GM12878 (cell line): ENCODE measurements around the gene STARD10. TPM values are rescaled to one million over a fixed set of nuclear protein-coding genes. Genes with fewer than 3 reads are reported as not detected.
"Not testable (repeated sequence)": the region's sequence is repeated elsewhere in the genome, so short reads cannot be mapped to it uniquely, and the experiment has no call there.

Source experiments
- ATAC-seq: fragments of 200-7000 bp; cut with Tn5 transposase; 3 replicates; pipeline ENCODE4 v1.9.1; 2020; ENCODE audit warnings: mild to moderate bottlenecking, moderate library complexity
- BruUV-seq: library from RNA; stranded (reverse); fragments of 400-500 nt; replicated peaks from 2 replicates; lab custom pipeline; 2021; lab: Mats Ljungman, UMichigan
- CTCF ChIA-PET: fragments of 300-600 bp; sonication (Branson Sonifier 250); formaldehyde crosslinking; extraction: SDS; loops from one replicate; lab custom pipeline; 2021; ENCODE audit warnings: inconsistent platforms; lab: Yijun Ruan, JAX
- POLR2A ChIA-PET: fragments of 350-600 bp; formaldehyde crosslinking; extraction: SDS; loops from one replicate; lab custom pipeline; 2021; ENCODE audit warnings: inconsistent platforms; lab: Charles Lee
- RAD21 ChIA-PET: fragments of 300-600 bp; sonication (Branson Sonifier 250); formaldehyde crosslinking; loops from one replicate; lab custom pipeline; 2023; ENCODE audit warnings: antibody characterized with exemption; ENCODE audit not compliant: unreplicated experiment; lab: Charles Lee
- SMC1A ChIA-PET: fragments of 300-600 bp; sonication (Branson Sonifier 250); formaldehyde crosslinking; loops from one replicate; lab custom pipeline; 2023; ENCODE audit not compliant: unreplicated experiment, uncharacterized antibody; lab: Charles Lee
- DNase-seq: peaks from one replicate; pipeline ENCODE4 v3.0.0-alpha.2; 2011; ENCODE audit warnings: low read depth, low spot score
- FAIRE-seq: peaks from 3 replicates; lab custom pipeline; 2011; peaks lifted over from hg19 to GRCh38; lab: Jason Lieb, UNC
- H2AFZ ChIP-seq: 2 replicates; pipeline ENCODE4 v1.6.0; 2011; ENCODE audit warnings: low read depth, low read length, control low read depth; ENCODE audit not compliant: control insufficient read depth
- H3K27ac ChIP-seq: 2 replicates; pipeline ENCODE4 v1.5.1; 2011; ENCODE audit warnings: control low read depth; ENCODE audit not compliant: control insufficient read depth, insufficient read depth
- H3K27me3 ChIP-seq, 2 experiments: replicated peaks in 1 of 2; 2 replicates each; pipeline versions ENCODE4 v1.6.0 to v1.6.1; 2011; ENCODE audit warnings: low read length in 1 of 2; ENCODE audit not compliant: control insufficient read depth in 2 of 2, insufficient read depth in 2 of 2
- H3K36me3 ChIP-seq, 2 experiments: 2 replicates each; pipeline ENCODE4 v1.5.1; 2011; ENCODE audit warnings: low read length in 1 of 2; ENCODE audit not compliant: control insufficient read depth in 2 of 2, insufficient read depth in 2 of 2
- H3K4me1 ChIP-seq: 2 replicates; pipeline ENCODE4 v1.6.1; 2011; ENCODE audit warnings: mild to moderate bottlenecking, low read length, moderate library complexity, mixed read lengths; ENCODE audit not compliant: control insufficient read depth, insufficient read depth
- H3K4me2 ChIP-seq: 2 replicates; pipeline ENCODE4 v1.6.0; 2011; ENCODE audit warnings: control low read depth; ENCODE audit not compliant: control insufficient read depth, insufficient read depth
- H3K4me3 ChIP-seq: fragments of 200-600 bp; sonication (generic); 2 replicates; pipeline ENCODE4 v1.5.1; 2016
- H3K79me2 ChIP-seq: 2 replicates; pipeline ENCODE4 v1.6.0; 2011; ENCODE audit warnings: low read length; ENCODE audit not compliant: control insufficient read depth, insufficient read depth
- H3K9ac ChIP-seq: 2 replicates; pipeline ENCODE4 v1.8.0; 2011; ENCODE audit warnings: low read length, control low read depth, mixed read lengths; ENCODE audit not compliant: control insufficient read depth, insufficient read depth
- H3K9me3 ChIP-seq: replicated peaks from 3 replicates; pipeline ENCODE4 v1.5.1; 2011; ENCODE audit warnings: mild to moderate bottlenecking, low read length; ENCODE audit not compliant: control insufficient read depth, insufficient read depth
- H4K20me1 ChIP-seq: 2 replicates; pipeline ENCODE4 v1.6.0; 2011; ENCODE audit not compliant: control insufficient read depth, insufficient read depth
- STAT1 ChIP-seq: fragments of 450-650 bp; conservative IDR thresholded peaks from 2 replicates; pipeline ENCODE4 v1.6.1; 2014; ENCODE audit warnings: antibody characterized with exemption, mild to moderate bottlenecking
- TBL1XR1 ChIP-seq: IDR thresholded peaks from 2 replicates; pipeline ENCODE4 v1.6.1; 2012; ENCODE audit warnings: low read depth, low read length, improper control_type of control experiment
- WGBS: methylation state at CpG from one replicate; pipeline ENCODE4 v1.1.6; 2016; ENCODE audit warnings: low lambda C conversion rate; ENCODE audit not compliant: insufficient replicate concordance, insufficient coverage; ENCODE audit errors: missing lambda C conversion rate; 5-methylcytosine and 5-hydroxymethylcytosine counted together
- in situ Hi-C: fragments of 300-500 bp; cut with MboI; formaldehyde crosslinking; loops from 9 replicates; pipeline ENCODE4 v1.14.3; 2018; ENCODE audit warnings: mixed read lengths
- intact Hi-C: fragments of 100-400 bp; cut with micrococcal nuclease; formaldehyde crosslinking; loops from one replicate; pipeline ENCODE4 v1.14.2; 2022; ENCODE audit not compliant: unreplicated experiment
- polyA plus RNA-seq, 11 experiments: library from polyadenylated mRNA; depleted of rRNA in 4 of 11; unstranded in 6 of 11; stranded (reverse) in 5 of 11; fragments of >200 nt; fragmentation: Nextera tagmentation in 4 of 11; fragmentation: Illumina TruSeq in 1 of 11; extraction: Ambion mirVana in 4 of 11; extraction: Trizol in 1 of 11; gene quantifications; 1 replicate in 1 of 11; 2 replicates in 10 of 11; pipeline versions ENCODE4 v1.2.1 to v1.2.3, GENCODE V29; 2011 to 2016; ENCODE audit warnings: inconsistent platforms in 2 of 11, missing spikeins in 2 of 11, low read depth in 1 of 11
- total RNA-seq, 4 experiments: library from RNA; depleted of rRNA in 3 of 4; stranded (reverse); fragments of >200 nt in 3 of 4; fragmentation: Illumina TruSeq in 1 of 4; extraction: Trizol in 1 of 4; gene quantifications; 2 replicates each; pipeline versions ENCODE4 v1.2.1 to v1.2.3, GENCODE V29; 2013 to 2021

Gene STARD10
- total and polyA plus RNA-seq, 10 of the 15 experiments (the other 5 are each of a cell fraction or from before 2014, with no cell fraction given): 0.15 to 43.2 (median 23.1) TPM

GRCh38 chr11:72807021-72807693 is 13.3 kb upstream of the STARD10 start:
- H3K36me3 ChIP-seq: peaks cover 0 to 2% of the 10 kb centered on the region in 2 experiments; a peak in 1 of 4 replicates
- H3K4me2 ChIP-seq: no peak overlapping the region
- peaks cover 13% of the 10 kb centered on the region for H3K79me2 ChIP-seq
- H3K9me3 ChIP-seq: no peaks in the 10 kb centered on the region
- TF ChIP-seq TBL1XR1: no peak
- no peak for TF ChIP-seq STAT1
- no TSS peak for BruUV-seq
- in situ Hi-C loops: no loop called here
- H3K4me3 ChIP-seq: no peak overlapping the region
- POLR2A ChIA-PET: interaction anchor here (0.6 to 1.4 kb wide), 5 partner anchors 9 to 379 kb away, joined by 3 to 4 read pairs (median 3); no protein-coding TSS in a partner anchor
- DNase-seq (no peak), FAIRE-seq (no peak), ATAC-seq (no peak)
- H3K27me3 ChIP-seq: no peaks in the 10 kb centered on the region
- RAD21 ChIA-PET: interaction anchor here (0.6 to 1.5 kb wide), 6 partner anchors 9 to 481 kb away, joined by 4 to 5 read pairs (median 4); partner anchors contain the start of gene STARD10
- H3K27ac ChIP-seq: no peak overlapping the region
- SMC1A ChIA-PET: interaction anchor here (1.0 to 1.5 kb wide), 3 partner anchors 9 to 70 kb away, joined by 3 to 5 read pairs (median 5); partner anchors contain the start of gene STARD10
- CTCF ChIA-PET: interaction anchor here (0.7 to 1.4 kb wide), 6 partner anchors 12 to 132 kb away, joined by 3 to 7 read pairs (median 3); partner anchors contain the start of gene STARD10
- no peaks in the 10 kb centered on the region for H4K20me1 ChIP-seq
- WGBS: 97% methylated on average over 5 of the region's 5 CpGs
- intact Hi-C loops: no loop called here
- H2AFZ ChIP-seq: no peak overlapping the region
- peaks cover 9% of the 10 kb centered on the region for H3K4me1 ChIP-seq
- H3K9ac ChIP-seq: no peak overlapping the region

- BruUV-seq, H4K20me1 ChIP-seq, H3K4me1 ChIP-seq, H3K9ac ChIP-seq, H2AFZ ChIP-seq, POLR2A ChIA-PET, H3K27ac ChIP-seq, H3K36me3 ChIP-seq, FAIRE-seq, H3K79me2 ChIP-seq, H3K27me3 ChIP-seq, H3K9me3 ChIP-seq, CTCF ChIA-PET, RAD21 ChIA-PET, in situ Hi-C loops, H3K4me3 ChIP-seq, DNase-seq, intact Hi-C loops, H3K4me2 ChIP-seq, ATAC-seq, SMC1A ChIA-PET: not testable (repeated sequence)
- WGBS: 100% methylated on average over 1 of the region's 1 CpG
Observed at GRCh38 chr11:72806378-72806777, 12.5 kb upstream of the STARD10 start.
